Suprapubic skin (tissue), 4 donors: ENCODE measurements around the gene ECI1. TPM values are rescaled to one million over a fixed set of nuclear protein-coding genes. Genes with fewer than 3 reads are reported as not detected.
A peak's percentile ranks its signal among the peaks of the same experiment; 100 is the strongest.
"Not testable (repeated sequence)": the region's sequence is repeated elsewhere in the genome, so short reads cannot be mapped to it uniquely, and the experiment has no call there.

Experiments
- DNase-seq, 2 donors: peaks; one replicate each; pipeline ENCODE4 v3.0.0-alpha.2; 2019; ENCODE audit warnings: low spot score in 2 of 2
- H3K27ac ChIP-seq: fragments of 200-600 bp; sonication (generic); one replicate; pipeline ENCODE4 v1.5.1; 2019
- H3K27me3 ChIP-seq: fragments of 200-600 bp; sonication (generic); one replicate; pipeline ENCODE4 v1.5.1; 2019
- H3K36me3 ChIP-seq: fragments of 200-600 bp; sonication (generic); one replicate; pipeline ENCODE4 v1.5.1; 2019
- H3K4me1 ChIP-seq: fragments of 200-600 bp; sonication (generic); one replicate; pipeline ENCODE4 v1.5.1; 2019
- H3K4me3 ChIP-seq: fragments of 200-600 bp; sonication (generic); one replicate; pipeline ENCODE4 v1.5.1; 2019; ENCODE audit warnings: mild to moderate bottlenecking
- H3K9me3 ChIP-seq: fragments of 200-600 bp; sonication (generic); one replicate; pipeline ENCODE4 v1.5.1; 2019
- EP300 ChIP-seq: sonication (generic); formaldehyde crosslinking; IDR thresholded peaks from one replicate; pipeline ENCODE4 v1.6.1; 2017; ENCODE audit warnings: antibody characterized with exemption
- POLR2A ChIP-seq, 2 donors: fragments of 450-650 bp; IDR thresholded peaks; one replicate each; pipeline ENCODE4 v1.6.1; 2017; ENCODE audit warnings: antibody characterized with exemption in 2 of 2, mild to moderate bottlenecking in 2 of 2, moderate library complexity in 2 of 2
- POLR2AphosphoS5 ChIP-seq, 3 donors: sonication (generic); formaldehyde crosslinking; IDR thresholded peaks; one replicate each; pipeline ENCODE4 v1.6.1; 2017; ENCODE audit warnings: antibody characterized with exemption in 3 of 3
- WGBS: methylation state at CpG from one replicate; pipeline ENCODE4 v1.1.5; 2018; 5-methylcytosine and 5-hydroxymethylcytosine counted together
- total RNA-seq, 4 donors: library from RNA; depleted of rRNA; stranded (reverse); fragments of >200 nt; gene quantifications; one replicate each; pipeline ENCODE4 v1.1.0, GENCODE V29; 2016
- TF ChIP-seq, protein P1 (sequence below), 2 donors: fragments of 200-600 bp in 1 of 2; fragments of 450-650 bp in 1 of 2; sonication (generic) in 1 of 2; IDR thresholded peaks; one replicate each; pipeline ENCODE4 v1.5.1; 2016 to 2019; ENCODE audit warnings: antibody characterized with exemption in 2 of 2, mild to moderate bottlenecking in 1 of 2, moderate library complexity in 1 of 2

Gene ECI1
- total RNA-seq, 4 donors from 2014 or later = 28.4 to 65.3 (median 47.2) TPM

GRCh38 chr16:2205104-2205966, 46.1 kb downstream of the ECI1 start, which contains the start of gene MLST8:
TSS of gene MLST8 (plus strand) at chr16:2205454. CDS start at chr16:2206086, 632 bp downstream.
- peak; percentile 88 to 92 for DNase-seq
- TF ChIP-seq EP300 (no peak), POLR2A (IDR thresholded peaks at IDR 0.05) (peak in 1 of 2 donors; percentile 57), POLR2AphosphoS5 (IDR thresholded peaks at IDR 0.05) (peak; percentile 55 to 87 (median 81))
- TF ChIP-seq, protein P1, sequence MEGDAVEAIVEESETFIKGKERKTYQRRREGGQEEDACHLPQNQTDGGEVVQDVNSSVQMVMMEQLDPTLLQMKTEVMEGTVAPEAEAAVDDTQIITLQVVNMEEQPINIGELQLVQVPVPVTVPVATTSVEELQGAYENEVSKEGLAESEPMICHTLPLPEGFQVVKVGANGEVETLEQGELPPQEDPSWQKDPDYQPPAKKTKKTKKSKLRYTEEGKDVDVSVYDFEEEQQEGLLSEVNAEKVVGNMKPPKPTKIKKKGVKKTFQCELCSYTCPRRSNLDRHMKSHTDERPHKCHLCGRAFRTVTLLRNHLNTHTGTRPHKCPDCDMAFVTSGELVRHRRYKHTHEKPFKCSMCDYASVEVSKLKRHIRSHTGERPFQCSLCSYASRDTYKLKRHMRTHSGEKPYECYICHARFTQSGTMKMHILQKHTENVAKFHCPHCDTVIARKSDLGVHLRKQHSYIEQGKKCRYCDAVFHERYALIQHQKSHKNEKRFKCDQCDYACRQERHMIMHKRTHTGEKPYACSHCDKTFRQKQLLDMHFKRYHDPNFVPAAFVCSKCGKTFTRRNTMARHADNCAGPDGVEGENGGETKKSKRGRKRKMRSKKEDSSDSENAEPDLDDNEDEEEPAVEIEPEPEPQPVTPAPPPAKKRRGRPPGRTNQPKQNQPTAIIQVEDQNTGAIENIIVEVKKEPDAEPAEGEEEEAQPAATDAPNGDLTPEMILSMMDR (IDR thresholded peaks at IDR 0.05) = no peak
- WGBS = under 1% methylated on average over 50 of the region's 93 CpGs

DNA sequence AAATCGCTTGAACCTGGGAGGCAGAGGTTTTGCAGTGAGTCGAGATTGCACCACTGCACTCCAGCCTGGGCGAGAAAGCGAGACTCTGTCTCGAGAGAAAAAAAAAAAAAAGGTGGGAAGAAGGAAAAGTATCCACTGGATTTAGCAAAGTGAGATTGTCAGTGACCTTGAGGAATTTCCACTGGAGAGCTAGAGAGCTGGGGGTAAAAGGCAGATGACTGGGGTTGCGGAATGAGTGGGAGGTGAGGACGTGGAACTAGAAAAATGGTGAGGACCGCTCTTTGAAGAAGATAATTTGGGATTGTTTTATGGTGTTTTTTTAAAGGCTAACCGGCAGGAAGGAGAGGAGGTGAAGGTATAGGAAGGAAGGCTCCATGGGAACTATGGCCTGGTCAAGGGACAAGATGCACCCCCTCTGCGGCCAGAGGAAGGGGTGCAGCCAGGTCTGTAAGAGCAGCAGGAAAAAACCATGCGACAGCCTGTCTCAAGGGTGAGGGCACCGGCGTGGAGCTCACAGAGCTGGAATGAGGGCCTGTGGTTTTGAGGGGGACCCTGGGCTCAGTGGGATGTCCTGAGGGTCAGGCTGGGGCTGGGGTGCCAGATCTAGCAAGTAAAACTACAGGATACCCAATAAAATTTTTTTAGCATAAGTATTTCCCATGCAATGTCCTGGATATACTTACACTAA, 46.8 kb downstream of the ECI1 start:
- Histone ChIP-seq H3K9me3 (no peaks in the 10 kb centered on the region), H3K4me1 (peaks cover 19% of the 10 kb centered on the region), H3K4me3 (peak overlapping the region; percentile 79), H3K27me3 (no peaks in the 10 kb centered on the region), H3K36me3 (peaks cover 27% of the 10 kb centered on the region), H3K27ac (peak overlapping the region; percentile 93)
- no peak for DNase-seq
- TF ChIP-seq EP300 = no peak
- 82% methylated on average over 13 of the region's 13 CpGs for WGBS

More at GRCh38 chr16:2205104-2205966, 46.1 kb downstream of the ECI1 start, which contains the start of gene MLST8:
- peak within 1 kb of the TSS; percentile 93 for H3K27ac ChIP-seq
- H3K9me3 ChIP-seq = no peaks in the 10 kb centered on the region
- peak within 1 kb of the TSS; percentile 79 for H3K4me3 ChIP-seq
- peaks cover 34% of the 10 kb centered on the region for H3K36me3 ChIP-seq
- no peaks in the 10 kb centered on the region for H3K27me3 ChIP-seq
- H3K4me1 ChIP-seq = peaks cover 19% of the 10 kb centered on the region

- not testable (repeated sequence) for H3K4me3 ChIP-seq, H3K9me3 ChIP-seq, H3K27ac ChIP-seq, H3K27me3 ChIP-seq, DNase-seq
- Histone ChIP-seq H3K4me1 (peaks cover 19% of the 10 kb centered on the region), H3K36me3 (peaks cover 13% of the 10 kb centered on the region)
- WGBS = 94% methylated on average over 8 of the region's 8 CpGs
Observed at GRCh38 chr16:2203119-2203688, 48.2 kb downstream of the ECI1 start.

DNA sequence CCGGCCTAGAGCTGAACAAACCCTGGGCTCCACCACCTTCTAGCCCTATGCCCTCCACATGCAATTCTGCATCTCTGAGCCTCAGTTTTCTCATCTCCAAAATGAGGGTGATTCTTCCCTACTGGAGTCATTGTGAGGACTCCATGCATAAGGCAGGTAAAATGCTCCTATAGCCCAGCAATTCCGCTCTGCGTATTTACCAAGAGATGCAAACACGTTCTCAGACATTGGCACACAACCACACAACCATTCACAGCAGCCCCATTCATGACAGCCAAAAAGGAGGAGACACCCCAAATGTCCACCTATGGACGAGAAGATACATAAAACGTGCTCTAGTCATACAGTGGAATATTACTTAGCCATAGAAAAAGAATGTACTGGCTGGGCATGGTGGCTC, 51.1 kb downstream of the ECI1 start:
- TF ChIP-seq POLR2A (IDR thresholded peaks at IDR 0.05) (no peak), POLR2AphosphoS5 (IDR thresholded peaks at IDR 0.05) (no peak), EP300 (no peak)
- TF ChIP-seq, protein P1 (IDR thresholded peaks at IDR 0.05) = no peak
- no peak for DNase-seq
- Histone ChIP-seq H3K4me3 (no peak overlapping the region), H3K4me1 (peaks cover 19% of the 10 kb centered on the region), H3K27me3 (peaks cover 21% of the 10 kb centered on the region), H3K9me3 (no peaks in the 10 kb centered on the region), H3K36me3 (no peaks in the 10 kb centered on the region), H3K27ac (no peak overlapping the region)
- 96% methylated on average over 5 of the region's 6 CpGs for WGBS

DNA sequence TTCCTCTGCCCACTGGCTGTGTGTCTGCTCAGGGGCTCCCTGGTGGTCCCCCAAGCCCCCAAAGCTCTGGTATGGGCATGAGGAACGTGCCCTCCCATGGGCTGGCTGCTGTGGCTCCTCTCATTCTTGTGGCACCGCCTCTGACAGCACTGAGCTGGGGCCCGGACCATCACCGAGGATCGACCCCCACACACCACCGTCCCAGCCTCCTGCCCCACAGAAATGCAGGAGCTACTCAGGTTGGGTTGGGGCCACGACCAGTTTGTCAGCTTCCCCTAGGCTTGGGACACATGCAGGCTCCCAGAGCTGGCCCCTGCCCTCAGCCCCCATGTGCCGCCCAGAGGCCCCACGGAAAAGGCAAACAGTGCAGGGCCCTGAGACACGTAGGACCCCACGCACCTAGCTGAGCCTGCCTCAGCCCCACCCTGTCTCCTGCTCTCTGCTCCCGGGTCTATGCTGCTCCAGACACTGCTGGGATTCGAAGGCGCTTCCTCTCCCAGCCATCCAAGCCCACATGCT, 51.7 kb downstream of the ECI1 start:
- no peaks in the 10 kb centered on the region for H3K9me3 ChIP-seq
- 71% methylated on average over 6 of the region's 14 CpGs for WGBS
- peaks cover 27% of the 10 kb centered on the region for H3K27me3 ChIP-seq
- H3K27ac ChIP-seq = no peak overlapping the region
- peaks cover 19% of the 10 kb centered on the region for H3K4me1 ChIP-seq
- TF ChIP-seq, protein P1 (IDR thresholded peaks at IDR 0.05) = no peak
- TF ChIP-seq EP300 (no peak), POLR2AphosphoS5 (IDR thresholded peaks at IDR 0.05) (no peak), POLR2A (IDR thresholded peaks at IDR 0.05) (no peak)
- no peaks in the 10 kb centered on the region for H3K36me3 ChIP-seq
- DNase-seq = no peak
- H3K4me3 ChIP-seq = no peak overlapping the region
